ENCODE results near the gene RCOR2. TPM values are rescaled to one million over a fixed set of nuclear protein-coding genes. Genes with fewer than 3 reads are reported as not detected.

The RCOR2 gene
- total RNA-seq, 2 experiments from 2014 or later: 2.1 to 2.4 TPM

DNA sequence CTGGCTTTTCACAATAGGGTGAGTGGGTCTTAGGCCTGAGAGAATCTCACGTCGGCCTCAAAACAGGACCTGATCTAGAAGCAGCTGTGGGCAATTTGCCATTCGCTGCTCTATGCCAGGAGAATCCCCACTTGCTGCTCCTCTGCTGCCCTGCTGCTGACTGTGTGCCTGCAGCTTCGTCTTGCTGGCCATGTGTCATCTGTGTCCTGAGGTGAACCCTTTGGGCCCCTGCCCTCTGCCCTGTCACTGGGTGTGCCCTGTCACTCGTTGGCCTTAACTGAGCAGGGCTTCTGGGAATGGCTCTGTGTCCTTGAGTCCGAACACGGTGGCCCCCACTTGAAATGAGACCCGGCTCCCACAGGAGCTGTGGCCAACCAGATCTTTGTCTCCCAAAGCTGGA is 28.0 kb upstream of the RCOR2 start:
- Histone ChIP-seq H3K79me2 (ENCODE audit: insufficient read depth, low read depth, low read length) (peaks cover 10% of the 10 kb centered on the region; the same call in 1 of the 2 replicates), H3K4me1 (ENCODE audit: insufficient read depth, low read length, poor library complexity, severe bottlenecking) (peaks cover 12% of the 10 kb centered on the region), H3K9me2 (ENCODE audit: insufficient read depth, low read length) (no peaks in the 10 kb centered on the region), H3K4me2 (ENCODE audit: low read length) (no peak overlapping the region), H3K4me3 (ENCODE audit: low read depth, low read length, poor library complexity, severe bottlenecking) (no peak overlapping the region), H3K36me3 (ENCODE audit: insufficient read depth, low read length) (peaks cover 52% of the 10 kb centered on the region), H3K9me3 (ENCODE audit: low read length) (no peaks in the 10 kb centered on the region), H3K27ac (ENCODE audit: low read depth, low read length, poor library complexity, severe bottlenecking) (no peak overlapping the region), H4K20me1 (ENCODE audit: insufficient read depth, low read length) (0 out of 2 replicates have a peak, but pooled peaks cover 5% of the 10 kb centered on the region), H2AFZ (ENCODE audit: low read length) (no peak overlapping the region)
- BruUV-seq (replicated peaks): no TSS peak
- no peak for DNase-seq (ENCODE audit: low spot score)
- intact Hi-C loops (cut with micrococcal nuclease; ENCODE audit: unreplicated experiment): loop anchor here (1.0 to 5.0 kb wide), 2 partner anchors 38 to 108 kb away; no protein-coding TSS in a partner anchor
- TF ChIP-seq, protein P1, sequence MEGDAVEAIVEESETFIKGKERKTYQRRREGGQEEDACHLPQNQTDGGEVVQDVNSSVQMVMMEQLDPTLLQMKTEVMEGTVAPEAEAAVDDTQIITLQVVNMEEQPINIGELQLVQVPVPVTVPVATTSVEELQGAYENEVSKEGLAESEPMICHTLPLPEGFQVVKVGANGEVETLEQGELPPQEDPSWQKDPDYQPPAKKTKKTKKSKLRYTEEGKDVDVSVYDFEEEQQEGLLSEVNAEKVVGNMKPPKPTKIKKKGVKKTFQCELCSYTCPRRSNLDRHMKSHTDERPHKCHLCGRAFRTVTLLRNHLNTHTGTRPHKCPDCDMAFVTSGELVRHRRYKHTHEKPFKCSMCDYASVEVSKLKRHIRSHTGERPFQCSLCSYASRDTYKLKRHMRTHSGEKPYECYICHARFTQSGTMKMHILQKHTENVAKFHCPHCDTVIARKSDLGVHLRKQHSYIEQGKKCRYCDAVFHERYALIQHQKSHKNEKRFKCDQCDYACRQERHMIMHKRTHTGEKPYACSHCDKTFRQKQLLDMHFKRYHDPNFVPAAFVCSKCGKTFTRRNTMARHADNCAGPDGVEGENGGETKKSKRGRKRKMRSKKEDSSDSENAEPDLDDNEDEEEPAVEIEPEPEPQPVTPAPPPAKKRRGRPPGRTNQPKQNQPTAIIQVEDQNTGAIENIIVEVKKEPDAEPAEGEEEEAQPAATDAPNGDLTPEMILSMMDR (conservative IDR thresholded peaks at IDR 0.05; ENCODE audit: low read length): no peak
- ChIA-PET CTCF (ENCODE audit: unreplicated experiment) (interaction anchor here (2.6 kb wide), 1 partner anchor 108 kb away, joined by 17 read pairs; no protein-coding TSS in a partner anchor), POLR2A (interaction anchor here (0.9 kb wide), 1 partner anchor 106 kb away, joined by 3 read pairs; the partner anchor contains the start of gene MARK2)

DNA sequence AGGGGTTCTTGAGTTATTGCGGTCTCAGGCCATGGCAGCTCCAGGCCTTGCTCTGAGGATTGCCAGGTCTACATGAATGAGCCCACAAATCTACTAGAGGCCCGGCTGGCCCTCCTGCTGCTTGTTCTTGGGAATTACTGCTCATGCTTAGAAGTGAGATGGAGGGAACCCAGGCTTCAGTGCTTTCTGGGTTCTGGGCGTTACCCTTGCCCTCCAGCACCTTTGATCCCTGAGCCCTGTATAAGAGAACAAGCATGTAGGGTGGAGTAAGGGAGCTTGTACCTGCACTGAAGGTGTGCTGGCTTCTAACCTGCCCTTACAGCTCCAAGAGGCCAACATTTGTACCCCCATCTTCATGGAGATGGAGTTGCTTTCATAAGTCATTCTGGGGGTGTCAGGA is 25.8 kb upstream of the RCOR2 start:
- TF ChIP-seq, protein P1 (conservative IDR thresholded peaks at IDR 0.05; ENCODE audit: low read length): no peak
- Histone ChIP-seq H3K4me3 (ENCODE audit: low read depth, low read length, poor library complexity, severe bottlenecking) (no peak overlapping the region), H3K9me3 (ENCODE audit: low read length) (no peaks in the 10 kb centered on the region), H3K4me1 (ENCODE audit: insufficient read depth, low read length, poor library complexity, severe bottlenecking) (peaks cover 19% of the 10 kb centered on the region), H3K36me3 (ENCODE audit: insufficient read depth, low read length) (peaks cover 34% of the 10 kb centered on the region), H3K79me2 (ENCODE audit: insufficient read depth, low read depth, low read length) (peaks cover 19% of the 10 kb centered on the region), H3K4me2 (ENCODE audit: low read length) (no peak overlapping the region), H4K20me1 (ENCODE audit: insufficient read depth, low read length) (0 out of 2 replicates have a peak, but pooled peaks cover 5% of the 10 kb centered on the region), H2AFZ (ENCODE audit: low read length) (no peak overlapping the region), H3K9me2 (ENCODE audit: insufficient read depth, low read length) (no peaks in the 10 kb centered on the region), H3K27ac (ENCODE audit: low read depth, low read length, poor library complexity, severe bottlenecking) (no peak overlapping the region)
- intact Hi-C loops (cut with micrococcal nuclease; ENCODE audit: unreplicated experiment): no loop called here
- ChIA-PET POLR2A (interaction anchor here (0.6 kb wide), 1 partner anchor 52 kb away, joined by 3 read pairs; no protein-coding TSS in a partner anchor), CTCF (ENCODE audit: unreplicated experiment) (no interaction called here)
- no TSS peak for BruUV-seq (replicated peaks)
- no peak for DNase-seq (ENCODE audit: low spot score)

DNA sequence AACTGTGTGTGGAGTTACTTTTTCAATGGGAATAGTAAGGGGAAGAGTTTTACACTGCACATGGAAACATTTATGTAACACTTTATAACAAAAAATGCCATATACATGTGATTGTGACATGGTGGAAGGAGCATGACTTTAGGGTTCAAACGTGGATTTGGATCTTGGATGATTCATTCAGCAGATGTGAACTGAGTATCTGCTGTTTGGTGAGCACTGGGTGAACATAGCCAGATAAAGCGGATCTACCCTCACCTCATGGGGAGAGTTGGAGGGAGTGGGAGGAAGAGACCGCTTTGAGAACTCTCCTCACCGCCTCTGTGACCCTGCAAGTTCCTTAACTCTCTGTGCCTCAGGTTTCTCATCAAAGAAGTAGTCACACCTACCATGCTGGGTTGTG is 24.9 kb upstream of the RCOR2 start:
- no peak overlapping the region for H3K4me3 ChIP-seq (ENCODE audit: low read depth, low read length, poor library complexity, severe bottlenecking)
- peaks cover 27% of the 10 kb centered on the region for H3K36me3 ChIP-seq (ENCODE audit: insufficient read depth, low read length)
- TF ChIP-seq EZH2phosphoT487 (IDR thresholded peaks at IDR 0.05; ENCODE audit: borderline replicate concordance, low read depth, low read length): no peak
- TF ChIP-seq, protein P1 (conservative IDR thresholded peaks at IDR 0.05; ENCODE audit: low read length): no peak
- no peak overlapping the region for H3K4me2 ChIP-seq (ENCODE audit: low read length)
- H3K79me2 ChIP-seq (ENCODE audit: insufficient read depth, low read depth, low read length): peaks cover 19% of the 10 kb centered on the region
- no peaks in the 10 kb centered on the region for H3K9me3 ChIP-seq (ENCODE audit: low read length)
- no peaks in the 10 kb centered on the region for H3K9me2 ChIP-seq (ENCODE audit: insufficient read depth, low read length)
- no peak overlapping the region for H3K27ac ChIP-seq (ENCODE audit: low read depth, low read length, poor library complexity, severe bottlenecking)
- ChIA-PET POLR2A (no interaction called here), CTCF (ENCODE audit: unreplicated experiment) (interaction anchor here (0.6 kb wide), 1 partner anchor 91 kb away, joined by 6 read pairs; no protein-coding TSS in a partner anchor)
- peaks cover 24% of the 10 kb centered on the region for H3K4me1 ChIP-seq (ENCODE audit: insufficient read depth, low read length, poor library complexity, severe bottlenecking)
- H4K20me1 ChIP-seq (ENCODE audit: insufficient read depth, low read length): 0 out of 2 replicates have a peak, but pooled peaks cover 5% of the 10 kb centered on the region
- intact Hi-C loops (cut with micrococcal nuclease; ENCODE audit: unreplicated experiment): no loop called here
- H2AFZ ChIP-seq (ENCODE audit: low read length): no peak overlapping the region
- BruUV-seq (replicated peaks): no TSS peak
- DNase-seq (ENCODE audit: low spot score): no peak
